ENCODE measurements around the gene SYNE3.

DNA sequence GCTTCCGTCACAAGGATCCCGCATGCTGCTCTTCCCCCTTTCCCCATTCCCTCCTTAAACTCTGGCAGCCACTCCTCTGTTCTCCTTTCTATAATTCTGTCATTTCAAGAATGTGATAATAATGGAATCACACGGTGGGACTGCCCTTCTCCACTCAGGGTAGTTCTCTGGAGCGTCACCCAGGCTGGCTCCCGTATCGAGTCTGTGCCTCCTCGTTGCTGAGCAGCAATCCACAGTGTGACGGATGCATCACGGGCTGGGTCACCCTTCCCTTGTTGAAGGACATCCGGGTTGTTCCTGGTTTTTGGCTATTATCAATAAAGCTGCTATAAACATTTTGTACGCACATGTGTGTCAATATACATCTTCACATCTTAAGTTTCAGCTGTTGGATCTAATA is 5.7 kb upstream of the SYNE3 start:
- no peak for TF ChIP-seq CTCF (IDR thresholded peaks at IDR 0.05)
- TF ChIP-seq POLR2AphosphoS5 (IDR thresholded peaks at IDR 0.05), result no peak

Data from prostate gland (tissue), 2 donors.